Medulla oblongata (tissue), 1 donor: Measurements from ENCODE around the gene C1QTNF8.

Source experiments
- DNase-seq: peaks from one replicate; pipeline ENCODE4 v3.0.0-alpha.2; 2015; ENCODE audit errors: extremely low spot score

Gene C1QTNF8

GRCh38 chr16:1045310-1045992 is 50.6 kb downstream of the C1QTNF8 start:
- peak; percentile 20 for DNase-seq

GRCh38 chr16:1044460-1045309 is 51.4 kb downstream of the C1QTNF8 start:
- DNase-seq: no peak

- peak; percentile 23 for DNase-seq
Measured at GRCh38 chr16:1043881-1044451, 52.1 kb downstream of the C1QTNF8 start.

GRCh38 chr16:1042866-1043265 is 53.2 kb downstream of the C1QTNF8 start:
- DNase-seq: no peak

GRCh38 chr16:1042049-1042744 is 53.8 kb downstream of the C1QTNF8 start:
- DNase-seq: no peak

- no peak for DNase-seq
Measured at GRCh38 chr16:1040346-1040745, 55.7 kb downstream of the C1QTNF8 start.

- DNase-seq: no peak
Measured at GRCh38 chr16:1039762-1040161, 56.3 kb downstream of the C1QTNF8 start.

- no peak for DNase-seq
Measured at GRCh38 chr16:1038932-1039331, 57.1 kb downstream of the C1QTNF8 start.
